Measurements from ENCODE around the gene KDELR3.

DNA sequence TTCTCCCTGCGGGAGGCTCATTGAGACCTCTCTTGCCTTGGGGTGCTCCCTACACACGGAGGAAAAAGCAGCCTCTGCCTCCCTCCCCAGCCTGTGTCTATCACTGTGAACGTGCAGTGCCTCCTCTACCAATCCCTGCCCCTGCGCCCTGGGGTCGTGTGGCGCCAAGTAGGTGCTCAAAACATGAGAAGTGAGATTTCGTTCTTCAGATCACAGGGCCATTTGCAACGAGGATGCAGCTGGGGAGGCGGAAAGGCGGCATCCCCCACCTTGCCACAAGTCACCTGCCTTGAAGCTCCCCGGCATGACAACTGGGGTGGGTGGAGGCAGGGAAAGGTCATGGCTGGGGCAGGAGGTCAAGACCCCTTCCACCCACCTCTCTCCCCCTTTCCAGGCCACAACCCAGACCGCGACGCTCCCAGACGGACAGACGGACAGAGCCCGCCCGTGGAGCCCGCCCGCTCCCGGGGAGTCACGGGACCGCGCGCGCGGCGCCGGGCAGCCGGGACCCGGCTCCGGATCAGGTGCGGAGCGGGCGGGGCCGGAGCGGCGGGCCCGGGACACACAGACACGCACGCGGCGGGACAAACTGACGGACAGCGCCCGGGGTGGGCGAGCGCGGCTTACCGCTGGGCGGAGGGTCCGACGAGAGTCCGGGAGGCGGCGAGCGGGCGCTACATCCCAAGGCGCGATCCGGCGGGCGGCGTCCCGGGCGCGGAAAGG is 13.4 kb upstream of the KDELR3 start:
- TF ChIP-seq, protein P1, sequence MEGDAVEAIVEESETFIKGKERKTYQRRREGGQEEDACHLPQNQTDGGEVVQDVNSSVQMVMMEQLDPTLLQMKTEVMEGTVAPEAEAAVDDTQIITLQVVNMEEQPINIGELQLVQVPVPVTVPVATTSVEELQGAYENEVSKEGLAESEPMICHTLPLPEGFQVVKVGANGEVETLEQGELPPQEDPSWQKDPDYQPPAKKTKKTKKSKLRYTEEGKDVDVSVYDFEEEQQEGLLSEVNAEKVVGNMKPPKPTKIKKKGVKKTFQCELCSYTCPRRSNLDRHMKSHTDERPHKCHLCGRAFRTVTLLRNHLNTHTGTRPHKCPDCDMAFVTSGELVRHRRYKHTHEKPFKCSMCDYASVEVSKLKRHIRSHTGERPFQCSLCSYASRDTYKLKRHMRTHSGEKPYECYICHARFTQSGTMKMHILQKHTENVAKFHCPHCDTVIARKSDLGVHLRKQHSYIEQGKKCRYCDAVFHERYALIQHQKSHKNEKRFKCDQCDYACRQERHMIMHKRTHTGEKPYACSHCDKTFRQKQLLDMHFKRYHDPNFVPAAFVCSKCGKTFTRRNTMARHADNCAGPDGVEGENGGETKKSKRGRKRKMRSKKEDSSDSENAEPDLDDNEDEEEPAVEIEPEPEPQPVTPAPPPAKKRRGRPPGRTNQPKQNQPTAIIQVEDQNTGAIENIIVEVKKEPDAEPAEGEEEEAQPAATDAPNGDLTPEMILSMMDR (conservative IDR thresholded peaks at IDR 0.05): no peak
- TF ChIP-seq EZH2 (IDR thresholded peaks at IDR 0.05; ENCODE audit: low read depth): peak; percentile 97

Data from PC-9 (cell line).